ENCODE results near the gene SPI1.

SPI1 gene

DNA sequence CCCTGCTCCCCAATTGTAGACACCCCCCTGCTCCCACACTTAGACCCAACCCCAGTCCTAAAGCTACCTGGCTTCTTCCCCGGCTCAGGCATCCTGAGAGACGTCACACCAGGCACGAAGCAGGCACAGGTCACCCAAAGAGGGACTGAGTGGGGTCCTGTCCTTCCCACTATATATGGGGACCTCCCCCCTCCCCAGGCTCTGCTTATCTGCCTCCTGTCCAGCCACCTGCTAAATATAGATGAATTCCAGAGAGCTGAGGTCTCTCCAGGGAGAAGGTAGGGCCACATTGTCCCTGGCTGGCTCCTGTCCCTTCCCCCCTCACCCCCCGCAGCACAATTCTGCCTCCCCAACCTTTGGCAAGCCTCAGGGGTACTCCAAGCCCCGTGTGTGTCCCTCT is 25.8 kb downstream of the SPI1 start, which contains the start of gene MYBPC3:
Gene MYBPC3 (minus strand): TSS at position 147 of the 400 bp plus-strand sequence. CDS start 55 bp downstream, at position 92.
- no peak within 1 kb of the TSS for H3K27ac ChIP-seq (ENCODE audit: low read depth in 2 of 2, low read length in 2 of 2)
- no peak within 1 kb of the TSS for H3K4me3 ChIP-seq (ENCODE audit: low read length in 2 of 2)
- no peak within 1 kb of the TSS for H3K9ac ChIP-seq (ENCODE audit: low read depth in 1 of 2, low read length in 2 of 2)
- no peaks in the 10 kb centered on the region for H3K9me3 ChIP-seq (ENCODE audit: control insufficient read depth in 2 of 2, low read length in 2 of 2)
- peaks cover 0 to 5% of the 10 kb centered on the region in 2 donors for H3K4me1 ChIP-seq (ENCODE audit: control insufficient read depth in 2 of 2, insufficient read depth in 2 of 2, low read length in 2 of 2)
- H3K36me3 ChIP-seq (ENCODE audit: control insufficient read depth in 2 of 2, insufficient read depth in 2 of 2, low read length in 2 of 2): peaks cover 0 to 3% of the 10 kb centered on the region in 2 donors
- H3K27me3 ChIP-seq (ENCODE audit: control insufficient read depth in 2 of 2, insufficient read depth in 2 of 2, low read length in 2 of 2): no peaks in the 10 kb centered on the region

- no peak overlapping the region for H3K27ac ChIP-seq (ENCODE audit: low read depth in 2 of 2, low read length in 2 of 2)
These were observed 26.9 kb downstream of the SPI1 start for GRCh38 chr11:47351156-47352126.

DNA sequence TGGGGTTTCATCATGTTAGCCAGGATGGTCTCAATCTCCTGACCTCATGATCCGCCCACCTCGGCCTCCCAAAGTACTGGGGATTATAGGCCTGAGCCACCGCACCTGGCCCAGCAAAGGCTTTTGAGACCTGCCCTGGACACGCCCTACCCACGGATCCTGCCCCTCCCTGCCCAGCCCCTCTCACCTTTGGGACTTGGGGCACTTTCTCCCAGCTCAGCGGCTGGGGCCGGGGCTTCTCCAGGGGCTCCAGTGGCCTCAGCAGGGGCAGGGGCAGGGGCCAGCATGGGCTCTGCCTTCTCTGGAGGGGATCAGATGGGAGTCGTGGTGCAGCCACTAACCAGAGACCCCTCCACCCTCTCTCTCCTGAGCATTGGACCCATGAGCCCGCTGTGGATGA is 28.0 kb downstream of the SPI1 start:
- Histone ChIP-seq H3K4me3 (ENCODE audit: low read length in 2 of 2) (no peak overlapping the region), H3K9me3 (ENCODE audit: control insufficient read depth in 2 of 2, low read length in 2 of 2) (no peaks in the 10 kb centered on the region), H3K36me3 (ENCODE audit: control insufficient read depth in 2 of 2, insufficient read depth in 2 of 2, low read length in 2 of 2) (no peaks in the 10 kb centered on the region), H3K9ac (ENCODE audit: low read depth in 1 of 2, low read length in 2 of 2) (no peak overlapping the region), H3K27me3 (ENCODE audit: control insufficient read depth in 2 of 2, insufficient read depth in 2 of 2, low read length in 2 of 2) (no peaks in the 10 kb centered on the region), H3K27ac (ENCODE audit: low read depth in 2 of 2, low read length in 2 of 2) (no peak overlapping the region), H3K4me1 (ENCODE audit: control insufficient read depth in 2 of 2, insufficient read depth in 2 of 2, low read length in 2 of 2) (no peaks in the 10 kb centered on the region)

More at GRCh38 chr11:47351156-47352126, 26.9 kb downstream of the SPI1 start:
- Histone ChIP-seq H3K9ac (ENCODE audit: low read depth in 1 of 2, low read length in 2 of 2) (no peak overlapping the region), H3K4me3 (ENCODE audit: low read length in 2 of 2) (no peak overlapping the region), H3K9me3 (ENCODE audit: control insufficient read depth in 2 of 2, low read length in 2 of 2) (no peaks in the 10 kb centered on the region), H3K36me3 (ENCODE audit: control insufficient read depth in 2 of 2, insufficient read depth in 2 of 2, low read length in 2 of 2) (no peaks in the 10 kb centered on the region), H3K4me1 (ENCODE audit: control insufficient read depth in 2 of 2, insufficient read depth in 2 of 2, low read length in 2 of 2) (peaks cover 0 to 5% of the 10 kb centered on the region in 2 donors), H3K27me3 (ENCODE audit: control insufficient read depth in 2 of 2, insufficient read depth in 2 of 2, low read length in 2 of 2) (no peaks in the 10 kb centered on the region)

GRCh38 chr11:47349521-47350095 is 28.7 kb downstream of the SPI1 start:
- no peak overlapping the region for H3K4me3 ChIP-seq (ENCODE audit: low read length in 2 of 2)
- H3K36me3 ChIP-seq (ENCODE audit: control insufficient read depth in 2 of 2, insufficient read depth in 2 of 2, low read length in 2 of 2): no peaks in the 10 kb centered on the region
- H3K4me1 ChIP-seq (ENCODE audit: control insufficient read depth in 2 of 2, insufficient read depth in 2 of 2, low read length in 2 of 2): no peaks in the 10 kb centered on the region
- H3K9me3 ChIP-seq (ENCODE audit: control insufficient read depth in 2 of 2, low read length in 2 of 2): no peaks in the 10 kb centered on the region
- no peak overlapping the region for H3K27ac ChIP-seq (ENCODE audit: low read depth in 2 of 2, low read length in 2 of 2)
- no peak overlapping the region for H3K9ac ChIP-seq (ENCODE audit: low read depth in 1 of 2, low read length in 2 of 2)
- no peaks in the 10 kb centered on the region for H3K27me3 ChIP-seq (ENCODE audit: control insufficient read depth in 2 of 2, insufficient read depth in 2 of 2, low read length in 2 of 2)

GRCh38 chr11:47348859-47349258 is 29.5 kb downstream of the SPI1 start:
- H3K9me3 ChIP-seq (ENCODE audit: control insufficient read depth in 2 of 2, low read length in 2 of 2): no peaks in the 10 kb centered on the region
- H3K27ac ChIP-seq (ENCODE audit: low read depth in 2 of 2, low read length in 2 of 2): no peak overlapping the region
- no peaks in the 10 kb centered on the region for H3K4me1 ChIP-seq (ENCODE audit: control insufficient read depth in 2 of 2, insufficient read depth in 2 of 2, low read length in 2 of 2)
- no peak overlapping the region for H3K9ac ChIP-seq (ENCODE audit: low read depth in 1 of 2, low read length in 2 of 2)
- H3K4me3 ChIP-seq (ENCODE audit: low read length in 2 of 2): no peak overlapping the region
- no peaks in the 10 kb centered on the region for H3K27me3 ChIP-seq (ENCODE audit: control insufficient read depth in 2 of 2, insufficient read depth in 2 of 2, low read length in 2 of 2)
- H3K36me3 ChIP-seq (ENCODE audit: control insufficient read depth in 2 of 2, insufficient read depth in 2 of 2, low read length in 2 of 2): no peaks in the 10 kb centered on the region

GRCh38 chr11:47348131-47348802 is 30.1 kb downstream of the SPI1 start:
- Histone ChIP-seq H3K4me3 (ENCODE audit: low read length in 2 of 2) (no peak overlapping the region), H3K27ac (ENCODE audit: low read depth in 2 of 2, low read length in 2 of 2) (no peak overlapping the region), H3K27me3 (ENCODE audit: control insufficient read depth in 2 of 2, insufficient read depth in 2 of 2, low read length in 2 of 2) (no peaks in the 10 kb centered on the region)

GRCh38 chr11:47347137-47347536 is 31.2 kb downstream of the SPI1 start:
- Histone ChIP-seq H3K4me3 (ENCODE audit: low read length in 2 of 2) (no peak overlapping the region), H3K36me3 (ENCODE audit: control insufficient read depth in 2 of 2, insufficient read depth in 2 of 2, low read length in 2 of 2) (no peaks in the 10 kb centered on the region), H3K9me3 (ENCODE audit: control insufficient read depth in 2 of 2, low read length in 2 of 2) (no peaks in the 10 kb centered on the region), H3K27ac (ENCODE audit: low read depth in 2 of 2, low read length in 2 of 2) (no peak overlapping the region), H3K9ac (ENCODE audit: low read depth in 1 of 2, low read length in 2 of 2) (no peak overlapping the region), H3K4me1 (ENCODE audit: control insufficient read depth in 2 of 2, insufficient read depth in 2 of 2, low read length in 2 of 2) (no peaks in the 10 kb centered on the region), H3K27me3 (ENCODE audit: control insufficient read depth in 2 of 2, insufficient read depth in 2 of 2, low read length in 2 of 2) (no peaks in the 10 kb centered on the region)

More at GRCh38 chr11:47348131-47348802, 30.1 kb downstream of the SPI1 start:
- no peaks in the 10 kb centered on the region for H3K36me3 ChIP-seq (ENCODE audit: control insufficient read depth in 2 of 2, insufficient read depth in 2 of 2, low read length in 2 of 2)
- H3K9me3 ChIP-seq (ENCODE audit: control insufficient read depth in 2 of 2, low read length in 2 of 2): no peaks in the 10 kb centered on the region
- no peak overlapping the region for H3K9ac ChIP-seq (ENCODE audit: low read depth in 1 of 2, low read length in 2 of 2)
- H3K4me1 ChIP-seq (ENCODE audit: control insufficient read depth in 2 of 2, insufficient read depth in 2 of 2, low read length in 2 of 2): no peaks in the 10 kb centered on the region

- Histone ChIP-seq H3K27ac (ENCODE audit: low read depth in 2 of 2, low read length in 2 of 2) (no peak overlapping the region), H3K9ac (ENCODE audit: low read depth in 1 of 2, low read length in 2 of 2) (no peak overlapping the region), H3K9me3 (ENCODE audit: control insufficient read depth in 2 of 2, low read length in 2 of 2) (no peaks in the 10 kb centered on the region), H3K4me1 (ENCODE audit: control insufficient read depth in 2 of 2, insufficient read depth in 2 of 2, low read length in 2 of 2) (no peaks in the 10 kb centered on the region), H3K4me3 (ENCODE audit: low read length in 2 of 2) (no peak overlapping the region), H3K27me3 (ENCODE audit: control insufficient read depth in 2 of 2, insufficient read depth in 2 of 2, low read length in 2 of 2) (no peaks in the 10 kb centered on the region), H3K36me3 (ENCODE audit: control insufficient read depth in 2 of 2, insufficient read depth in 2 of 2, low read length in 2 of 2) (no peaks in the 10 kb centered on the region)
These were observed 32.3 kb downstream of the SPI1 start for GRCh38 chr11:47345890-47346563.

DNA sequence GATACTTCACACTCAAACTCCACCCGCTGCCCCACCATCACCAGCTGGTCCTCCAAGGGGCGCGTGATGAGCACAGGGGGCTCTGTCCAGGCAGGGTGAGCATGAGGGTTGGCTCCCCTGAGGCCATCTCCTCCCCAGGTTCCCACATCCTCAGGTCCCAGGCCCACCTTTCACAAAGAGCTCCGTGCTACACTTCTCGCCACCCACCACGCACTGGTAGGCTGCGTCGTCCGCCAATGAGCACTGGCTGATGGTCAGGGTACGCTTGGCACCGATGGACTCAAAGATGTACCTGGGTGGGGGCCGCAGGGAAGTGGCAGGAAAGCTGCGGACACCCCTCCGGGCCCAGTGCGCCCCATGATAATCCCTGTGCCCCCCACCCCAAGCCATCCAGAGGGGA is 35.5 kb downstream of the SPI1 start:
- Histone ChIP-seq H3K36me3 (ENCODE audit: control insufficient read depth in 2 of 2, insufficient read depth in 2 of 2, low read length in 2 of 2) (no peaks in the 10 kb centered on the region), H3K9me3 (ENCODE audit: control insufficient read depth in 2 of 2, low read length in 2 of 2) (no peaks in the 10 kb centered on the region), H3K4me3 (ENCODE audit: low read length in 2 of 2) (no peak overlapping the region), H3K27me3 (ENCODE audit: control insufficient read depth in 2 of 2, insufficient read depth in 2 of 2, low read length in 2 of 2) (no peaks in the 10 kb centered on the region), H3K9ac (ENCODE audit: low read depth in 1 of 2, low read length in 2 of 2) (no peak overlapping the region), H3K4me1 (ENCODE audit: control insufficient read depth in 2 of 2, insufficient read depth in 2 of 2, low read length in 2 of 2) (no peaks in the 10 kb centered on the region), H3K27ac (ENCODE audit: low read depth in 2 of 2, low read length in 2 of 2) (no peak overlapping the region)

Measured in mucosa of rectum (tissue), 2 donors.